Endothelial cell of umbilical vein (primary cell): ENCODE measurements around the gene PRDM16. TPM values are rescaled to one million over a fixed set of nuclear protein-coding genes. Genes with fewer than 3 reads are reported as not detected.

Experiments
- BruUV-seq: library from RNA; stranded (reverse); fragments of 400-500 nt; replicated peaks from 2 replicates; lab custom pipeline; 2021; lab: Mats Ljungman, UMichigan
- CTCF ChIA-PET: fragments of 300-600, 350-600 bp; sonication (Branson Sonifier 250); formaldehyde crosslinking; loops from one replicate; lab custom pipeline; 2021; ENCODE audit warnings: antibody characterized with exemption, inconsistent platforms; lab: Charles Lee
- POLR2A ChIA-PET: fragments of 300-600, 350-600 bp; sonication (Branson Sonifier 250); formaldehyde crosslinking; loops from one replicate; lab custom pipeline; 2021; ENCODE audit warnings: antibody characterized with exemption, inconsistent platforms; lab: Charles Lee
- DNase-seq: peaks from one replicate; pipeline ENCODE4 v3.0.0-alpha.2; 2011; ENCODE audit warnings: low read depth, low spot score
- FAIRE-seq: peaks from 2 replicates; lab custom pipeline; 2011; peaks lifted over from hg19 to GRCh38; lab: Jason Lieb, UNC
- H2AFZ ChIP-seq: 2 replicates; pipeline ENCODE4 v1.6.0; 2012; ENCODE audit warnings: low read depth, low read length, control low read depth, inconsistent platforms
- H3K27ac ChIP-seq: 2 replicates; pipeline ENCODE4 v1.5.1; 2011; ENCODE audit warnings: low read depth, mild to moderate bottlenecking, control low read depth, low read length, moderate library complexity; ENCODE audit not compliant: insufficient read depth
- H3K27me3 ChIP-seq, 2 experiments: 2 replicates each; pipeline versions ENCODE4 v1.6.0 to v1.6.1; 2011; ENCODE audit warnings: low read length in 2 of 2, mixed read lengths in 1 of 2; ENCODE audit not compliant: control insufficient read depth in 2 of 2, insufficient read depth in 2 of 2
- H3K36me3 ChIP-seq, 2 experiments: 2 replicates in 1 of 2; 3 replicates in 1 of 2; pipeline ENCODE4 v1.5.1; 2011; ENCODE audit warnings: low read length in 2 of 2, mild to moderate bottlenecking in 1 of 2, moderate library complexity in 1 of 2; ENCODE audit not compliant: control insufficient read depth in 2 of 2, insufficient read depth in 2 of 2; ENCODE audit errors: extremely low read depth in 1 of 2
- H3K4me1 ChIP-seq: 3 replicates; pipeline ENCODE4 v1.5.1; 2011; ENCODE audit warnings: mild to moderate bottlenecking, low read length; ENCODE audit not compliant: control insufficient read depth, insufficient read depth; ENCODE audit errors: extremely low read depth
- H3K4me2 ChIP-seq: 2 replicates; pipeline ENCODE4 v1.6.1; 2011; ENCODE audit warnings: low read length, control low read depth, mixed read lengths; ENCODE audit not compliant: insufficient read depth
- H3K4me3 ChIP-seq, 3 experiments: fragments of 200-600 bp in 1 of 3; sonication (generic), shearing (Covaris generic) in 1 of 3; replicated peaks in 1 of 3; 2 replicates each; pipeline ENCODE4 v1.5.1; 2011 to 2016; ENCODE audit warnings: control low read depth in 3 of 3, low read length in 3 of 3, mild to moderate bottlenecking in 2 of 3, inconsistent platforms in 1 of 3, low read depth in 1 of 3, moderate library complexity in 1 of 3; ENCODE audit not compliant: insufficient read depth in 1 of 3
- H3K79me2 ChIP-seq: 2 replicates; pipeline ENCODE4 v1.6.0; 2012; ENCODE audit warnings: low read length, inconsistent platforms; ENCODE audit not compliant: control insufficient read depth, insufficient read depth
- H3K9ac ChIP-seq: replicated peaks from 2 replicates; pipeline ENCODE3; 2011; ENCODE audit warnings: low read length, control low read depth; ENCODE audit not compliant: insufficient read depth; ENCODE audit errors: extremely low read depth
- H3K9me1 ChIP-seq: replicated peaks from 3 replicates; pipeline ENCODE4 v1.6.0; 2011; ENCODE audit warnings: mild to moderate bottlenecking, low read length; ENCODE audit not compliant: control insufficient read depth, insufficient read depth; ENCODE audit errors: extremely low read depth
- H3K9me3 ChIP-seq: replicated peaks from 2 replicates; pipeline ENCODE4 v1.5.1; 2012; ENCODE audit warnings: low read length, inconsistent platforms; ENCODE audit not compliant: control insufficient read depth, insufficient read depth
- H4K20me1 ChIP-seq: replicated peaks from 2 replicates; pipeline ENCODE3; 2011; ENCODE audit warnings: mild to moderate bottlenecking, low read length; ENCODE audit not compliant: control insufficient read depth, insufficient read depth; ENCODE audit errors: extremely low read depth
- CTCF ChIP-seq, 2 donors: IDR thresholded peaks; 1 replicate in 1 of 2; 2 replicates in 1 of 2; pipeline ENCODE4 v1.5.1; 2011; ENCODE audit warnings: low read length in 2 of 2, mild to moderate bottlenecking in 2 of 2, moderate library complexity in 2 of 2, control low read depth in 1 of 2, inconsistent platforms in 1 of 2, low read depth in 1 of 2; ENCODE audit not compliant: insufficient read depth in 1 of 2; ENCODE audit errors: extremely low read depth in 1 of 2
- EZH2 ChIP-seq: IDR thresholded peaks from 2 replicates; pipeline ENCODE4 v1.6.1; 2012; ENCODE audit warnings: borderline replicate concordance, low read depth, mild to moderate bottlenecking, moderate library complexity, low read length, inconsistent platforms; ENCODE audit not compliant: severe bottlenecking
- FOS ChIP-seq: IDR thresholded peaks from 2 replicates; pipeline ENCODE4 v1.6.1; 2011; ENCODE audit warnings: mild to moderate bottlenecking, low read length, moderate library complexity, borderline replicate concordance; ENCODE audit not compliant: insufficient read depth
- GATA2 ChIP-seq: IDR thresholded peaks from 2 replicates; pipeline ENCODE4 v1.7.0; 2011; ENCODE audit warnings: low read depth, mild to moderate bottlenecking, moderate library complexity, mixed read lengths, low read length; ENCODE audit not compliant: insufficient read length, insufficient read depth
- JUN ChIP-seq: IDR thresholded peaks from 2 replicates; pipeline ENCODE4 v1.6.1; 2011; ENCODE audit warnings: borderline replicate concordance, low read depth; ENCODE audit not compliant: insufficient read length, insufficient read depth
- MAX ChIP-seq: IDR thresholded peaks from 2 replicates; pipeline ENCODE4 v1.6.1; 2011; ENCODE audit not compliant: insufficient read depth, insufficient read length
- MYC ChIP-seq: IDR thresholded peaks from one replicate; pipeline ENCODE4 v1.6.1; 2011; ENCODE audit warnings: mild to moderate bottlenecking, low read depth, low read length
- POLR2A ChIP-seq: IDR thresholded peaks from 2 replicates; pipeline ENCODE4 v1.6.1; 2012; ENCODE audit warnings: low read depth, mild to moderate bottlenecking, control low read depth, low read length
- POLR2AphosphoS5 ChIP-seq: IDR thresholded peaks from 2 replicates; pipeline ENCODE4 v1.6.1; 2012; ENCODE audit warnings: low read depth, mild to moderate bottlenecking, control low read depth, low read length, moderate library complexity; ENCODE audit not compliant: insufficient read depth
- dilution Hi-C: fragments of 300-500 bp; cut with MboI; formaldehyde crosslinking; loops from one replicate; pipeline ENCODE4 v1.15.0; 2019; ENCODE audit warnings: low sequenced_read_pairs; ENCODE audit not compliant: extremely low pct_ligation_motif_present
- intact Hi-C: fragments of 100-400 bp; cut with micrococcal nuclease; formaldehyde crosslinking; loops from one replicate; pipeline ENCODE4 v1.10.0; 2022
- polyA plus RNA-seq, 4 experiments: library from polyadenylated mRNA; depleted of rRNA in 3 of 4; stranded (reverse) in 3 of 4; unstranded in 1 of 4; fragments of >200 nt; gene quantifications; 2 replicates each; pipeline versions ENCODE4 v1.2.1 to v1.2.3, GENCODE V29; 2011 to 2012; ENCODE audit warnings: missing spikeins in 1 of 4
- total RNA-seq: library from RNA; stranded (reverse); gene quantifications from 2 replicates; pipeline ENCODE4 v1.2.3, GENCODE V29; 2021

PRDM16 gene
- total and polyA plus RNA-seq, 2 donors (not counting 3 experiments of a cell fraction or from before 2014, with no cell fraction given): not detected

GRCh38 chr1:3145532-3146325, 76.7 kb downstream of the PRDM16 start:
- Histone ChIP-seq H3K4me3 (no peak overlapping the region), H3K9me1 (no peaks in the 10 kb centered on the region), H3K4me1 (no peaks in the 10 kb centered on the region), H3K9ac (no peak overlapping the region), H3K9me3 (no peaks in the 10 kb centered on the region), H3K79me2 (no peaks in the 10 kb centered on the region), H3K4me2 (no peak overlapping the region), H4K20me1 (no peaks in the 10 kb centered on the region), H3K36me3 (no peaks in the 10 kb centered on the region), H3K27ac (no peak overlapping the region), H3K27me3 (no peaks in the 10 kb centered on the region), H2AFZ (no peak overlapping the region)
- TF ChIP-seq FOS: no peak
- DNase-seq (no peak), FAIRE-seq (no peak)
- CTCF ChIA-PET: no interaction called here
- dilution Hi-C loops (no loop called here), intact Hi-C loops (no loop called here)
- POLR2A ChIA-PET: no interaction called here
- BruUV-seq: no TSS peak

- no peak overlapping the region for H3K4me2 ChIP-seq
- H3K9me1 ChIP-seq: no peaks in the 10 kb centered on the region
- no TSS peak for BruUV-seq
- ChIA-PET POLR2A (no interaction called here), CTCF (no interaction called here)
- no peak for FAIRE-seq
- dilution Hi-C loops: no loop called here
- H3K79me2 ChIP-seq: no peaks in the 10 kb centered on the region
- H3K4me3 ChIP-seq: no peak overlapping the region
- H4K20me1 ChIP-seq: no peaks in the 10 kb centered on the region
- H3K9me3 ChIP-seq: no peaks in the 10 kb centered on the region
- intact Hi-C loops: no loop called here
- H2AFZ ChIP-seq: no peak overlapping the region
- no peak overlapping the region for H3K9ac ChIP-seq
- H3K27me3 ChIP-seq: no peaks in the 10 kb centered on the region
- no peak overlapping the region for H3K27ac ChIP-seq
- TF ChIP-seq GATA2 (no peak), JUN (no peak), MYC (no peak), CTCF (IDR thresholded peaks at IDR 0.05; ENCODE audit: extremely low read depth in 1 of 2, insufficient read depth in 1 of 2, low read depth in 1 of 2, low read length in 2 of 2) (no peak), FOS (no peak), EZH2 (no peak), POLR2AphosphoS5 (no peak), POLR2A (no peak), MAX (no peak)
- no peak for DNase-seq
- no peaks in the 10 kb centered on the region for H3K36me3 ChIP-seq
- no peaks in the 10 kb centered on the region for H3K4me1 ChIP-seq
Observed at GRCh38 chr1:3146458-3146857, 77.5 kb downstream of the PRDM16 start.
